Upper lobe of left lung (tissue), 4 donors: ENCODE measurements around the gene CRLF1.

Experiments
- EP300 ChIP-seq, 4 donors: sonication (generic); formaldehyde crosslinking; IDR thresholded peaks; one replicate each; pipeline ENCODE4 v1.5.1; 2017; ENCODE audit warnings: antibody characterized with exemption in 4 of 4, control low read depth in 2 of 4
- POLR2A ChIP-seq, 4 donors: fragments of 450-650 bp; IDR thresholded peaks; one replicate each; pipeline ENCODE4 v1.5.1; 2016 to 2017; ENCODE audit warnings: antibody characterized with exemption in 4 of 4, mild to moderate bottlenecking in 2 of 4
- POLR2AphosphoS5 ChIP-seq, 2 donors: sonication (generic); formaldehyde crosslinking; IDR thresholded peaks; one replicate each; pipeline ENCODE4 v1.5.1; 2017; ENCODE audit warnings: antibody characterized with exemption in 2 of 2
- TF ChIP-seq, protein P1 (sequence below), 6 experiments: fragments of 450-650 bp in 4 of 6; fragments of 200-600 bp in 2 of 6; sonication (generic) in 2 of 6; IDR thresholded peaks; one replicate each; pipeline ENCODE4 v1.5.1; 2016 to 2019; ENCODE audit warnings: antibody characterized with exemption in 6 of 6

DNA sequence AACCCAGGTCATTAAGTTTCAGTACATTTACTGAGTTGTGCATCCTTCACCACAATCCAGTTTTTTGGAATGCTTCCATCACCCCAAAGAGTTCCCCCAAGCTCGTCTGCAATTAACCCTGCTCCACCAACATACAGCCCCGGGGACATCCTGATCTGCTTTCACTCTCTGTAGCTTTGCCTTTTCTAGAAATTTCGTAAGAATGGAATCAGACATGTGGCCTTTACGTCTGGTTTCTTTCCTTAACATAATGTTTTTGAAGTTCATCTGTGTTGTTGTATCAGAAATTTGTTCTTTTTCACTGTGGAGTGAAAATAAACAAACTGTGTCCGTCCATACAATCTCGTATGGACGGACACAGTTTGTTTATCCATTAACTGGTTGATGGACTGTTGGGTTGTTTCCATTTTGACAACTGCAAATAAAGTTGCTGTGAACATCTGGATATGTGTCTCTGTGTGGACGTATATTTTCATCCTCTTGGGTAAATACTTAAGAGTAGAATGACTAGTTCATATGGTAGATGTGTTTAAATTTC is 33.2 kb upstream of the CRLF1 start:
- TF ChIP-seq POLR2A (IDR thresholded peaks at IDR 0.05) (no peak), POLR2AphosphoS5 (IDR thresholded peaks at IDR 0.05) (no peak), EP300 (IDR thresholded peaks at IDR 0.05) (no peak)
- TF ChIP-seq, protein P1, sequence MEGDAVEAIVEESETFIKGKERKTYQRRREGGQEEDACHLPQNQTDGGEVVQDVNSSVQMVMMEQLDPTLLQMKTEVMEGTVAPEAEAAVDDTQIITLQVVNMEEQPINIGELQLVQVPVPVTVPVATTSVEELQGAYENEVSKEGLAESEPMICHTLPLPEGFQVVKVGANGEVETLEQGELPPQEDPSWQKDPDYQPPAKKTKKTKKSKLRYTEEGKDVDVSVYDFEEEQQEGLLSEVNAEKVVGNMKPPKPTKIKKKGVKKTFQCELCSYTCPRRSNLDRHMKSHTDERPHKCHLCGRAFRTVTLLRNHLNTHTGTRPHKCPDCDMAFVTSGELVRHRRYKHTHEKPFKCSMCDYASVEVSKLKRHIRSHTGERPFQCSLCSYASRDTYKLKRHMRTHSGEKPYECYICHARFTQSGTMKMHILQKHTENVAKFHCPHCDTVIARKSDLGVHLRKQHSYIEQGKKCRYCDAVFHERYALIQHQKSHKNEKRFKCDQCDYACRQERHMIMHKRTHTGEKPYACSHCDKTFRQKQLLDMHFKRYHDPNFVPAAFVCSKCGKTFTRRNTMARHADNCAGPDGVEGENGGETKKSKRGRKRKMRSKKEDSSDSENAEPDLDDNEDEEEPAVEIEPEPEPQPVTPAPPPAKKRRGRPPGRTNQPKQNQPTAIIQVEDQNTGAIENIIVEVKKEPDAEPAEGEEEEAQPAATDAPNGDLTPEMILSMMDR (IDR thresholded peaks at IDR 0.05): no peak
